Epithelial cell of umbilical artery (primary cell): Measurements from ENCODE around the gene KCNB1. TPM values are rescaled to one million over a fixed set of nuclear protein-coding genes. Genes with fewer than 3 reads are reported as not detected.

Experiments
- total RNA-seq: library from RNA; depleted of rRNA; stranded (reverse); fragments of >200 nt; gene quantifications from 2 replicates; pipeline ENCODE4 v1.2.3, GENCODE V29; 2014

KCNB1 gene
- total RNA-seq, result under 0.01 TPM in 1 of 2 replicates, not detected in the other

GRCh38 chr20:49482621-49483017 is at the start of gene KCNB1:
Gene KCNB1, minus strand, starts transcription at chr20:49482668. Its CDS starts 188 bp downstream, at chr20:49482480.

Other genes with a start within 250 kb of the KCNB1 start
- 26.0 and 46.8 TPM in 2 replicates for gene ZNFX1, start 204.6 kb downstream of the KCNB1 start, total RNA-seq
- gene PTGIS, start 85.5 kb upstream of the KCNB1 start, total RNA-seq, result 0.97 and 2.4 TPM in 2 replicates
- 33.8 and 61.9 TPM in 2 replicates for gene B4GALT5, start 231.2 kb upstream of the KCNB1 start, total RNA-seq